ENCODE data around the gene FILIP1L.

The FILIP1L gene

GRCh38 chr3:99938270-99938911 lies 175.9 kb downstream of the FILIP1L start:
- no peak overlapping the region for H2AFZ ChIP-seq (ENCODE audit: low read length)
- H3K9ac ChIP-seq (ENCODE audit: low read length), result no peak overlapping the region
- H4K20me1 ChIP-seq (ENCODE audit: insufficient read depth, low read length), result no peaks in the 10 kb centered on the region
- no peak overlapping the region for H3K27ac ChIP-seq (ENCODE audit: low read length)
- H3K4me3 ChIP-seq (ENCODE audit: low read length), result no peak overlapping the region
- no peaks in the 10 kb centered on the region for H3K36me3 ChIP-seq (replicated peaks; ENCODE audit: insufficient read depth, low read length)
- H3K79me2 ChIP-seq (ENCODE audit: low read length), result no peaks in the 10 kb centered on the region
- TF ChIP-seq CTCF (IDR thresholded peaks at IDR 0.05; ENCODE audit: low read length) (no peak), EZH2phosphoT487 (IDR thresholded peaks at IDR 0.05; ENCODE audit: low read length) (no peak), EZH2 (optimal IDR thresholded peaks at IDR 0.05; ENCODE audit: low read depth, low read length) (no peak)
- no peaks in the 10 kb centered on the region for H3K9me3 ChIP-seq (replicated peaks; ENCODE audit: insufficient read depth, low read length)
- H3F3A ChIP-seq (ENCODE audit: insufficient read depth, low read length), result no peaks in the 10 kb centered on the region
- no peaks in the 10 kb centered on the region for H3K4me1 ChIP-seq (ENCODE audit: low read length)
- no peaks in the 10 kb centered on the region for H3K27me3 ChIP-seq (replicated peaks; ENCODE audit: insufficient read depth, low read length)
- H3K4me2 ChIP-seq (ENCODE audit: low read depth, low read length), result no peak overlapping the region
- H3K9me2 ChIP-seq (replicated peaks; ENCODE audit: insufficient read depth, low read length), result no peaks in the 10 kb centered on the region
- no peak for DNase-seq

DNA sequence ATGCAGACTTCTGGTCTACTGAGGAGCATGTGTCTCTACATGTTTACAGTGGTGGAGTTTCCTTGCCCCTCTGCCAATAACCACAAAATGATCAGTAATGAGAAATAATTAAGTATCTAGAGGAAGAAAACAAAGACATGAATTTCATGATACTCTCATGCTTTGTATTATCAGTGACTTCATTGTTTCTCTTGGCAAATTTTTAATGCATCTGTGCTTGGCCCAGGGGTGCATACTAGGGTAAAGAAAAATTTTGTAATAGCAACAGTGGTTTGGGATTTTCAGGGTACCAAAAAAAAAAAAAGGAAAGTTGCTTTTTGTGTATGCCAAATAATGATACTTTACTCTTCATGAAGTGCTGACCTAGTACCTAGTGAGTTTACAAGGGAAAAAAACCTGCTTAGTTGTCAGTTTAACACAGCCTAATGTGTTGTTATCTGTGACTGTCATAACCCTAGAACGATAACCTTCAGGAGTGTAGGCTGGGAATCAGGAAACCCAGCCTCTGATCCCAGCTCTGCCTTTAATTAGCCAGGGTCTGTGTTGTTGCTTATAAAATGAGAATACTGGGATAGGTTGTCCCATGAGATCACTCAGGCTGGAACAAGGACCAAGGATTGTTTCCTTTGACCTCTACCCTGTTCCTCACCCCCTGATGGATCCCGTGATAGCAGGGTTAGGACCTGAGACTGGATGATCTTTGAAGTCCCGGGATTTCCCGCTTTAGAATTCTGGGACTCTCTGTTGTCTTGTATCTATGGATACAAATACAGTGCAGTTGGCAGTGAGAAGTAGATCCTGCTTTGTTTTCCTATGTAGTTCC lies 179.1 kb downstream of the FILIP1L start:
- Histone ChIP-seq H3K4me1 (ENCODE audit: low read length) (no peaks in the 10 kb centered on the region), H3K9me2 (replicated peaks; ENCODE audit: insufficient read depth, low read length) (no peaks in the 10 kb centered on the region), H3K9me3 (replicated peaks; ENCODE audit: insufficient read depth, low read length) (no peaks in the 10 kb centered on the region), H3K79me2 (ENCODE audit: low read length) (no peaks in the 10 kb centered on the region), H3K27ac (ENCODE audit: low read length) (no peak overlapping the region), H2AFZ (ENCODE audit: low read length) (no peak overlapping the region), H3K36me3 (replicated peaks; ENCODE audit: insufficient read depth, low read length) (no peaks in the 10 kb centered on the region), H3K4me2 (ENCODE audit: low read depth, low read length) (no peak overlapping the region), H3F3A (ENCODE audit: insufficient read depth, low read length) (no peaks in the 10 kb centered on the region), H3K27me3 (replicated peaks; ENCODE audit: insufficient read depth, low read length) (no peaks in the 10 kb centered on the region), H4K20me1 (ENCODE audit: insufficient read depth, low read length) (no peaks in the 10 kb centered on the region), H3K4me3 (ENCODE audit: low read length) (no peak overlapping the region), H3K9ac (ENCODE audit: low read length) (no peak overlapping the region)
- no peak for DNase-seq
- TF ChIP-seq EZH2phosphoT487 (IDR thresholded peaks at IDR 0.05; ENCODE audit: low read length) (no peak), EZH2 (optimal IDR thresholded peaks at IDR 0.05; ENCODE audit: low read depth, low read length) (no peak), CTCF (IDR thresholded peaks at IDR 0.05; ENCODE audit: low read length) (no peak)

GRCh38 chr3:99933971-99934750 lies 180.1 kb downstream of the FILIP1L start:
- Histone ChIP-seq H3K27ac (ENCODE audit: low read length) (no peak overlapping the region), H2AFZ (ENCODE audit: low read length) (no peak overlapping the region), H3K4me1 (ENCODE audit: low read length) (no peaks in the 10 kb centered on the region), H3K27me3 (replicated peaks; ENCODE audit: insufficient read depth, low read length) (no peaks in the 10 kb centered on the region), H3K4me2 (ENCODE audit: low read depth, low read length) (no peak overlapping the region), H3K36me3 (replicated peaks; ENCODE audit: insufficient read depth, low read length) (no peaks in the 10 kb centered on the region), H3K9me2 (replicated peaks; ENCODE audit: insufficient read depth, low read length) (no peaks in the 10 kb centered on the region), H4K20me1 (ENCODE audit: insufficient read depth, low read length) (no peaks in the 10 kb centered on the region), H3K9me3 (replicated peaks; ENCODE audit: insufficient read depth, low read length) (no peaks in the 10 kb centered on the region), H3K4me3 (ENCODE audit: low read length) (no peak overlapping the region), H3F3A (ENCODE audit: insufficient read depth, low read length) (no peaks in the 10 kb centered on the region), H3K79me2 (ENCODE audit: low read length) (no peaks in the 10 kb centered on the region), H3K9ac (ENCODE audit: low read length) (no peak overlapping the region)
- DNase-seq, result no peak
- TF ChIP-seq CTCF (IDR thresholded peaks at IDR 0.05; ENCODE audit: low read length) (no peak), EZH2 (optimal IDR thresholded peaks at IDR 0.05; ENCODE audit: low read depth, low read length) (no peak), EZH2phosphoT487 (IDR thresholded peaks at IDR 0.05; ENCODE audit: low read length) (no peak)

All from MM.1S (cell line).